RWPE2 (cell line): ENCODE results near the gene TM9SF4.

Experiments used
- ATAC-seq: fragments of 200-7000 bp; cut with Tn5 transposase; 3 replicates; pipeline ENCODE4 v1.9.1; 2021; ENCODE audit warnings: low read depth
- DNase-seq: peaks from one replicate; pipeline ENCODE4 v3.0.0-alpha.2; 2020; ENCODE audit warnings: low spot score
- H3K27ac ChIP-seq: fragments of 450-650 bp; 2 replicates; pipeline ENCODE4 v1.5.1; 2017; ENCODE audit warnings: mild to moderate bottlenecking; ENCODE audit not compliant: poor library complexity, severe bottlenecking
- H3K27me3 ChIP-seq: fragments of 250-450 bp; sonication (Bioruptor Pico); 2 replicates; pipeline ENCODE4 v1.5.1; 2021; ENCODE audit warnings: mild to moderate bottlenecking, moderate library complexity; ENCODE audit not compliant: insufficient read depth, poor library complexity, severe bottlenecking
- H3K36me3 ChIP-seq: fragments of 250-450 bp; sonication (Bioruptor Pico); 2 replicates; pipeline ENCODE4 v1.5.1; 2020; ENCODE audit warnings: low read depth, mild to moderate bottlenecking, moderate library complexity
- H3K4me1 ChIP-seq: fragments of 250-450 bp; sonication (Bioruptor Pico); 2 replicates; pipeline ENCODE4 v1.5.1; 2021; ENCODE audit warnings: mild to moderate bottlenecking, moderate library complexity; ENCODE audit not compliant: insufficient read depth, poor library complexity, severe bottlenecking
- H3K4me3 ChIP-seq: fragments of 250-450 bp; sonication (Bioruptor Pico); 2 replicates; pipeline ENCODE4 v1.5.1; 2021; ENCODE audit warnings: mild to moderate bottlenecking, moderate library complexity; ENCODE audit not compliant: severe bottlenecking
- H3K9me3 ChIP-seq: fragments of 250-450 bp; sonication (Bioruptor Pico); 2 replicates; pipeline ENCODE4 v1.5.1; 2021; ENCODE audit warnings: mild to moderate bottlenecking, moderate library complexity; ENCODE audit not compliant: severe bottlenecking
- TF ChIP-seq, protein P1 (sequence below): fragments of 450-650 bp; IDR thresholded peaks from one replicate; pipeline ENCODE4 v1.5.1; 2017; ENCODE audit warnings: mild to moderate bottlenecking, moderate library complexity; ENCODE audit not compliant: poor library complexity, severe bottlenecking

Gene TM9SF4

DNA sequence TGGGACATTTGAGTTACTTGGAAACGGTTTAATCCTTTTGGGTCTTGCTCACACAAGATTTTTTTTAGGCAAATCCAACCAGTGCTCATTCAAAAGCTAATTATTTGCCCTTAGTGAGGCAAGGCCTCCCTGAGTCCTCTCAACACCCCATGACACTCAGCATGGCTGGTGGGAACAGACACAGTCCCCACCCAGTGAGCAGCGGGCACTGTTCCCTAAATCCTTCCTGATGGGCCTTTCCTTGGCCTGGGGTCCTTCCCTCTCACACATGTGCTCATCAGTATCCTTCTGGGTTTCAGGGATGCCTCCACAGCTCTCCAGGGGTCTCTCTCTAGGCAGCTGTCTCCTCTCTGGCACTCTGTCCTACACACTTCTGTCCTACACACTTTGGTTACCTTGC, 70.0 kb downstream of the TM9SF4 start:
- Histone ChIP-seq H3K36me3 (no peaks in the 10 kb centered on the region), H3K27ac (no peak overlapping the region), H3K9me3 (no peaks in the 10 kb centered on the region), H3K4me1 (no peaks in the 10 kb centered on the region), H3K27me3 (no peaks in the 10 kb centered on the region), H3K4me3 (no peak overlapping the region)
- DNase-seq (peak; percentile 69), ATAC-seq (peak; percentile 26; the same call in 1 of the 3 replicates)
- TF ChIP-seq, protein P1, sequence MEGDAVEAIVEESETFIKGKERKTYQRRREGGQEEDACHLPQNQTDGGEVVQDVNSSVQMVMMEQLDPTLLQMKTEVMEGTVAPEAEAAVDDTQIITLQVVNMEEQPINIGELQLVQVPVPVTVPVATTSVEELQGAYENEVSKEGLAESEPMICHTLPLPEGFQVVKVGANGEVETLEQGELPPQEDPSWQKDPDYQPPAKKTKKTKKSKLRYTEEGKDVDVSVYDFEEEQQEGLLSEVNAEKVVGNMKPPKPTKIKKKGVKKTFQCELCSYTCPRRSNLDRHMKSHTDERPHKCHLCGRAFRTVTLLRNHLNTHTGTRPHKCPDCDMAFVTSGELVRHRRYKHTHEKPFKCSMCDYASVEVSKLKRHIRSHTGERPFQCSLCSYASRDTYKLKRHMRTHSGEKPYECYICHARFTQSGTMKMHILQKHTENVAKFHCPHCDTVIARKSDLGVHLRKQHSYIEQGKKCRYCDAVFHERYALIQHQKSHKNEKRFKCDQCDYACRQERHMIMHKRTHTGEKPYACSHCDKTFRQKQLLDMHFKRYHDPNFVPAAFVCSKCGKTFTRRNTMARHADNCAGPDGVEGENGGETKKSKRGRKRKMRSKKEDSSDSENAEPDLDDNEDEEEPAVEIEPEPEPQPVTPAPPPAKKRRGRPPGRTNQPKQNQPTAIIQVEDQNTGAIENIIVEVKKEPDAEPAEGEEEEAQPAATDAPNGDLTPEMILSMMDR = no peak

DNA sequence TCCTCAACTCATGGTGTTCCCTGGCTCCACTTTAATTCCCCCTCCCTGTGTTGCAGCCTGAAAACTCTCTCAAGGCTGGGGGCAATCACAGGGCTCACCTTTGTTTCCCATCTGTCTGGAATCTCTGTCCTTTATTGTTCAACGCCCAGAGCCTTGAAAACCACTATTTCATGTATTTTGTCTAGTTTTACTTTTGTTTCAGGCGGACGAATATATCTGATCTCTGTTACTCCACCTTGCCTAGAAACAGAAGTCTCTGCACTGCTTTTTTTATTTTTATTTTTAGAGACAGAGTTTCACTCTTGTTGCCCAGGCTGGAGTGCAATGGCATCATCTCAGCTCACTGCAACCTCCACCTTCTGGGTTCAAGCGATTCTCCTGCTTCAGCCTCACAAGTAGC, 70.4 kb downstream of the TM9SF4 start:
- no peak for ATAC-seq
- no peaks in the 10 kb centered on the region for H3K4me1 ChIP-seq
- no peaks in the 10 kb centered on the region for H3K36me3 ChIP-seq
- no peak overlapping the region for H3K27ac ChIP-seq
- H3K9me3 ChIP-seq = no peaks in the 10 kb centered on the region
- no peak for DNase-seq
- H3K4me3 ChIP-seq = no peak overlapping the region
- H3K27me3 ChIP-seq = no peaks in the 10 kb centered on the region
- TF ChIP-seq, protein P1 = no peak

DNA sequence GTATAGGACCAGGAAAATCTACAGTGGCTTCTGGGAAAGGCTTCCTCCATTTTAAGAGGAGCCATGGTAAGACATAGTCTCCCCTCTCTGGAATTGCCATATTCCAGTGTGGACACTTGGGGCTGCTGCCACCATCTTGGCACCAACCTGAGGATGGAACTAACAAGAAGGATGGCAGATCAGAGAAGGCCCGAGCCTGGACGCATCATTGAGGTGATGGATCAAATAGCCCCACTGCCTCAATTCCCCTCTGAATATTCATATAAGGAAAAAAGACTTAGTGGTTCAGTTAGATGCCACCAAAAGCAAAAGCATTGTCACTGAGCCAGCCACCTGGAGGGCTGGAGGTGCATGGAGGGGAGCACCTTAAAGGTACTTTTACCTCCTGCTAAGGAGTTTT, 72.1 kb downstream of the TM9SF4 start:
- TF ChIP-seq, protein P1 = no peak
- Histone ChIP-seq H3K9me3 (no peaks in the 10 kb centered on the region), H3K4me3 (no peak overlapping the region), H3K36me3 (no peaks in the 10 kb centered on the region), H3K27me3 (no peaks in the 10 kb centered on the region), H3K27ac (no peak overlapping the region), H3K4me1 (no peaks in the 10 kb centered on the region)
- ATAC-seq = no peak
- DNase-seq = peak; percentile 66

DNA sequence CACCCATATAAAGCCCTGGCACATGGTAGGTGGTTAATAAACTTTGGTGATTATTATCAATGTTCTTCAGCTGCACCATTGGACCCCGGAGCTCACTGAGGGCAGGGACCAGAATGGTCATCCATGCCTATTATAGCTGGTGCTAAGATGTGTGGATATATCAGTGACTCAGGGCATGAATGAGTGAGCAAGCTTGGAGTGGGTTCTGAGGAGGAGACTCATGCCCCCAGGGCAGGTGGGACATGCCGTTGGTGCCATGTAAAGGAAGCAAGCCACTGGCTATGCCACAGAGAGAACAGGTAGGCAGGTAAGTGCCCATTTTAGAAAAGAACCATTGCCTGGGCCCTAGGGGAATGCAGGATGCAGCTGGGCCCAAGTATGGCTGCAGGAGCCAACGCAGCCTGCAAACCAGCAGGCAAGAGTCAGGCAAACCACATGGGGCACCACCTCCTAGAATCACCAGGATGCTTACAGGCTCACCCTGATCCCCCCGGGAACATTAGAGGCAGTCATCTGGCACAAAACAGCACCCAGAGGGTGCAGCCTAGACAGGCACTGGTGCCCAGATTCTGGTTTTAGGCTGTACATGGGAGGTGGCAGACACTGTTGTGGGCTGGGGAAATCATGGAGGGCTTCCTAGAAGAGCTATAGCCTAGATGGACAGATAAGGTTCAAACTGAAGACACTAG, 74.6 kb downstream of the TM9SF4 start:
- ATAC-seq = 0 out of 3 replicates have a peak, but pooled peaks have one; percentile 4
- H3K9me3 ChIP-seq = no peaks in the 10 kb centered on the region
- H3K27me3 ChIP-seq = no peaks in the 10 kb centered on the region
- H3K36me3 ChIP-seq = no peaks in the 10 kb centered on the region
- no peak overlapping the region for H3K4me3 ChIP-seq
- H3K27ac ChIP-seq = no peak overlapping the region
- TF ChIP-seq, protein P1 = no peak
- H3K4me1 ChIP-seq = no peaks in the 10 kb centered on the region
- DNase-seq = peak; percentile 65

DNA sequence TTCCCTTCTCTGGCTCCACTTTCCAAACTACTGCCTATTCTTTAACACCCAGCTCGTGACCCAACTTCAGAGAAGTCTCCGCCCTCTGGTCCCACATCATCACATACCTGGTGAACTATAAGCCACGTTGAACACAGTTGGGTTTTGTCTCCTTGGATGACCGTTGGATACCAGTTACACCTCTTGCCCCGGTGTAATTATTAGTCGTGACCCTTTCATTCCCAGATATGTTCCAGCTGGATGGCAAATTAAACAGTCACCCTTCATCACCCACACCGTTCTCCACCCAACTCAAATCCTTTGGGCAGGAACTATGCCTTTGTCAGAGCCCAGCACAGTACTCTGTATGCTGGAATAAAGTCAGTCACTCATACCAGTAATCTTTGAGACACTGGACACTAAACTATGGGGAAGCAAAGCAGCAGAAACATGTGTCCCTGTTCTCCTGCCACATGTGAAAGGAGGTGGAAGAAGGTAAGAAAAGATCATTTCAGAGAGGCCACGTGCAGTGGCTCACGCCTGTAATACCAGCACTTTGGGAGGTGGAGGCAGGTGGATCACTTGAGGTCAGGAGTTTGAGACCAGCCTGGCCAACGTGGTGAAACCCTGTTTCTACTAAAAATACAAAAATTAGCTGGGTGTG, 75.6 kb downstream of the TM9SF4 start:
- TF ChIP-seq, protein P1 = no peak
- H3K36me3 ChIP-seq = no peaks in the 10 kb centered on the region
- no peak overlapping the region for H3K27ac ChIP-seq
- H3K9me3 ChIP-seq = no peaks in the 10 kb centered on the region
- H3K27me3 ChIP-seq = no peaks in the 10 kb centered on the region
- ATAC-seq = no peak
- DNase-seq = no peak
- no peak overlapping the region for H3K4me3 ChIP-seq
- peaks cover 3% of the 10 kb centered on the region for H3K4me1 ChIP-seq
